Left lung (tissue), 10 donors: ENCODE data around the gene RAP1GAP2. TPM values are rescaled to one million over a fixed set of nuclear protein-coding genes. Genes with fewer than 3 reads are reported as not detected.

Source experiments
- ATAC-seq: fragments of 200-7000 bp; cut with Tn5 transposase; one replicate; pipeline ENCODE4 v1.9.1; 2020; ENCODE audit warnings: moderate library complexity
- DNase-seq, 4 donors: peaks; one replicate each; pipeline ENCODE4 v3.0.0-alpha.2; 2013 to 2020
- H3K27ac ChIP-seq, 2 donors: fragments of 200-600 bp; sonication (generic) in 1 of 2; one replicate each; pipeline versions ENCODE4 v1.5.0 to v1.8.0; 2020 to 2021
- H3K27me3 ChIP-seq, 2 donors: fragments of 200-600 bp; sonication (generic) in 1 of 2; one replicate each; pipeline versions ENCODE4 v1.5.0 to v1.8.0; 2020 to 2021
- H3K36me3 ChIP-seq, 2 donors: fragments of 200-600 bp; sonication (generic) in 1 of 2; one replicate each; pipeline versions ENCODE4 v1.5.0 to v1.8.0; 2020 to 2021
- H3K4me1 ChIP-seq, 2 donors: fragments of 200-600 bp; one replicate each; pipeline ENCODE4 v1.8.0; 2021
- H3K4me3 ChIP-seq, 2 donors: fragments of 200-600 bp; sonication (generic) in 1 of 2; one replicate each; pipeline versions ENCODE4 v1.5.0 to v1.8.0; 2020 to 2021; ENCODE audit warnings: mild to moderate bottlenecking in 1 of 2
- H3K9me3 ChIP-seq, 2 donors: fragments of 200-600 bp; sonication (generic) in 1 of 2; one replicate each; pipeline versions ENCODE4 v1.5.0 to v1.8.0; 2020 to 2021
- CTCF ChIP-seq, 2 donors: fragments of 200-600 bp; sonication (generic) in 1 of 2; IDR thresholded peaks; one replicate each; pipeline versions ENCODE4 v1.5.0 to v1.8.0; 2021; ENCODE audit warnings: antibody characterized with exemption in 2 of 2
- intact Hi-C, 2 donors: fragments of 100-400 bp; cut with DNase I; formaldehyde crosslinking; loops; one replicate each; pipeline versions ENCODE4 v1.11.2 to v1.14.2; 2022
- polyA plus RNA-seq, 6 donors: library from polyadenylated mRNA; unstranded; fragments of 120-200 nt; gene quantifications; one replicate each; pipeline ENCODE4 v1.2.1, GENCODE V29; 2013; ENCODE audit not compliant: insufficient read length in 6 of 6
- total RNA-seq, 2 donors: library from RNA; stranded (reverse); fragmentation: NEBNext Ultra II Directional; extraction: Animal tissue kit (Norgen Biotek cat#: 25700); gene quantifications; one replicate each; pipeline ENCODE4 v1.2.1, GENCODE V29; 2021
- donor health status: DM: no; HTN: yes; CAD: no.
- donor health status: DM: no; HTN: no; CAD: no.

Gene RAP1GAP2
- total and polyA plus RNA-seq, 8 donors = 8.0 to 14.5 (median 9.7) TPM

DNA sequence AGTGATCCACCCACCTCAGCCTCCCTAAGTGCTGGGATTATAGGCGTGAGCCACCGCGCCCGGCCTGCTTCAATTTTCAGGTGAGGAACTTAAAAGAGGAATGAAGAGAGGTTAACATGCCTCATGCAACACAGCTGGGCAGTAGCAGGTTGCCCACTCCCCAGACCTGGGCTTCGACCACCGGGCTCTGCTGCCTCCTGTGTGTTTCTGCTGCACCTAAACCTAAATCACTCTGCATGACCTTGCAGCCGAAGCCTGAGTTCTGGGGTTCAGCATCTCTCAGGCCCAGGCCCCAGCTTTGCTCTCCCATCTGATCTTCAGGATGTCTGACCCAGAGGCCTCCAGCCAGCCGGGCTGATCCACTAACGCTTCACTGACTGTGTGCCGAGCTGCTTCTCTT lies 154.6 kb downstream of the RAP1GAP2 start:
- intact Hi-C loops = no loop called here
- DNase-seq = no peak

DNA sequence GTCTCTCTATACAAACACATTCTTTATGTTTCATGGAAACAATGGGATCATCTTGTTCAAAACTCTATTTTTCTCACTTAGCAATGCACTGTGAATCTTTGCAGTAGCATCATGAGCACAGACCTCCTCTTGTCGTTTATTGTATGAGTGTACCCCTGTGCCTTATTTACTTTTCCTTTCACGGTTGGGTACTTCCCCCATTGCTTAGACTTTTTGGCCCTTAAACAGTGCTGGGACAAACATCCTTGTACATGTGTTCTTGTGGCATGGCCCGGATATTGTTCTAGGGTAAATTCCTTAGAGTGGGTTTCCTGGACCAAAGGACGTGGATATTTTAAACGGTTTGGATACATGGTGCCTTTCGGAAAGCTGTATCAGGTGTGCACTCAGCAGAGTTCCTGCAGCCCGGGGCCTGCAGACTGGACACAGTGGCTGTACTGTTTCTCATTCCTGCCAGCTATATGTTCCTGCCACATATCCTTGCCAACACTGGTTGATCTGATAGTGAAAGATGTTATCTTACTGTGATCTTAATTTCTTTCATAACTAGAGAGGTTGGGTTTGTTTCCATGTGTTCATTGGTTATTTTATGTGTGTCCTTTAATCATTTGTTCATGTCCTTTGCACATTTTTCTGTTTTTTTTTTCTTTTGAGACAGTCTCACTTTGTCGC lies 156.1 kb downstream of the RAP1GAP2 start:
- peaks cover 0 to 11% of the 10 kb centered on the region in 2 donors for H3K27me3 ChIP-seq
- no peaks in the 10 kb centered on the region for H3K9me3 ChIP-seq
- ATAC-seq (no peak), DNase-seq (no peak)
- H3K4me3 ChIP-seq = no peak overlapping the region
- no peak for TF ChIP-seq CTCF (IDR thresholded peaks at IDR 0.05)
- H3K4me1 ChIP-seq = peaks cover 0 to 19% of the 10 kb centered on the region in 2 donors
- intact Hi-C loops = no loop called here
- H3K27ac ChIP-seq = no peak overlapping the region
- no peaks in the 10 kb centered on the region for H3K36me3 ChIP-seq

More for the DNA sequence above, 154.6 kb downstream of the RAP1GAP2 start:
- H3K27ac ChIP-seq = no peak overlapping the region
- TF ChIP-seq CTCF (IDR thresholded peaks at IDR 0.05) = no peak
- no peak for ATAC-seq
- no peak overlapping the region for H3K4me3 ChIP-seq
- H3K4me1 ChIP-seq = peaks cover 0 to 11% of the 10 kb centered on the region in 2 donors
- no peaks in the 10 kb centered on the region for H3K9me3 ChIP-seq
- H3K36me3 ChIP-seq = no peaks in the 10 kb centered on the region
- peaks cover 0 to 3% of the 10 kb centered on the region in 2 donors for H3K27me3 ChIP-seq

DNA sequence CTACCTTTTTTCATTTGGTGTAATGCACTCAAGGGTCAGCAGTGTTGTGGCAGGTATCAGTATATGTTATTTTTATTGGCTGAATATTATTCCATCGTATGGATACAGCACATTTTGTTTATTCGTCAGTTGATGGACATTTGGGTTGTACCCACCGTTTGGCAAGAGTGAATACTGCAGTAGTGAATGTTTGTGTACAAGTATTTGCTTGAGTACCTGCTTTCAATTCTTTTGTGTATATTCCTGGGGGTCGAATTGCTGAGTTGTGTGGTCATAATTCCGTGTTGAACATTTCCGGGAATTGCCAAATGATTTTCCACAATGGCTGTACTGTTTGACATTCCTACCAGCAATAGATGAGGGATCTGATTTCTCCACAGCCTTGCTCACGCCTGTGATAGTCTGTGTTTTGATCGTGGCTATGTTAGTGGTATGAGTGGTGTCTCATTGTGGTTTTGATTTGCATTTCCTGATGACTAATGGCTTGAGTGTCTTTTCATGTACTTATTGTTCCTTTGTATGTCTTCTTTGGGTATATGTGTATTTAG lies 158.7 kb downstream of the RAP1GAP2 start:
- TF ChIP-seq CTCF (IDR thresholded peaks at IDR 0.05) = no peak
- no peak for DNase-seq
- H3K36me3 ChIP-seq = no peaks in the 10 kb centered on the region

DNA sequence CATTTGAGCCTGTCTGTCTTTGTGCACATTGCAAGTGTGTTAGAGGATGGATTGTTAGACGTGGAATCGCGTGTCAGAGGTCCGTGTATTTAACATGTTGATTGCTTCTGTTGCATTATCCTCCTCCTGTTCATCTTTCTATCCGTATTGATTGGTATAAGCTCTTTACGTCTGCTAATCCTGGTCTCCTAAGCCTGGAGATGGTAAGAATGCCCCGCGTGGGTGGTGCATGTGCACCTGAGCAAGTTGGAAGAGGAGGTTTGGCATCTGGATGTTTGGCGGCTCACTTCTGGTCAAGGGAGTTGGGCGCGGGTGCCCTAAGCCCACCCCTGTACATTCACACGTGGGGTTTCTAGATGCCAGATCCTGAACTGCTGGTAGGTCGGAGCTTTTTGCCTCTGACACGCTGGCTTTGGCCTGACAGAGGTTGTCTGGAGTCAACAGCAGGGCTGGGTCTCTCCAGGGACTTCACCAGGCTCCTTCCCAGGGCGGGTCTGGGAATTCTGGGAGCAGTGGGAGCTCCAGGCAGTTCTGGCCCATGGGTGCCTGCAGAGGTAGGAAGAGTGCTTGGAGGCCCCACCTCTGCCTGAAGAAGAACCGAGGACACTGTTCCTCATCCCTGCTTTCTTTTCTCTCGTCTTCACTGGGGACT lies 159.8 kb downstream of the RAP1GAP2 start:
- Histone ChIP-seq H3K36me3 (no peaks in the 10 kb centered on the region), H3K27me3 (peaks cover 0 to 11% of the 10 kb centered on the region in 2 donors), H3K27ac (no peak overlapping the region), H3K9me3 (no peaks in the 10 kb centered on the region), H3K4me1 (peaks cover 6 to 25% of the 10 kb centered on the region in 2 donors), H3K4me3 (no peak overlapping the region)
- no peak for ATAC-seq
- DNase-seq = no peak
- no peak for TF ChIP-seq CTCF (IDR thresholded peaks at IDR 0.05)
- intact Hi-C loops = no loop called here

More for the DNA sequence above, 158.7 kb downstream of the RAP1GAP2 start:
- no peak overlapping the region for H3K27ac ChIP-seq
- intact Hi-C loops = no loop called here
- no peaks in the 10 kb centered on the region for H3K9me3 ChIP-seq
- H3K27me3 ChIP-seq = peaks cover 0 to 11% of the 10 kb centered on the region in 2 donors
- H3K4me1 ChIP-seq = peaks cover 0 to 19% of the 10 kb centered on the region in 2 donors
- ATAC-seq = peak; percentile 55
- H3K4me3 ChIP-seq = no peak overlapping the region

DNA sequence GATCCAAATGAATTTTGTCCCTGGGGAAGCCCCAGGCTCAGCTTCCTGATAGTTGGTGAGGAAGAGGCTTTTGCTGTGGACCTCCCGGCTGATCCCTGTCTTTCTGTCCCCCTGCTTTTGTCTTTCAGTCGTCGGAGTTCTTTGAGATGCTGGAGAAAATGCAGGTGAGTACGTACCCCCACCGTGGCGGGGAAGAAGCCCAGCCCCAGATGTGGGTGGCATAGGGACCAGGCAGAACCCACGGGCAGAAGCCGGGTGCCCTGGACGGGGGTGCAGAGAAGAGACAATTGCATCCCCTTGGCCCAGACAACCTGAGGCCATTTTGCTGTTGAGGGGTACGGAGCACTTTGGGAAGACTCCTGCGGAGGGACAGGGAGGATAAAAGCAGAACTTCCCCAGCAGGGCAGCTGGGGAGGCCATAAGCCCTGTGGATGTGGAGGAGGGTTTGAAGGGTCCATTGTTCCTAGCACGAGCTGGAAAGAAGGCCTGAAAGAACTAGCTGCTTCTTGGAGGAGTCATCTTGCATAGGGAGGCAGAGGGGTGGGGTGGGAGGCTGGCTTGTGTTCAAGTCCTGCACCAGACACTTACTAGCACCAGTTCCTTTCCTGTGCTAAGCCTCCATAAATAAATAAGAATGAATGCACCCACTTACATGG lies 161.5 kb downstream of the RAP1GAP2 start:
- DNase-seq (no peak), ATAC-seq (no peak)
- no peaks in the 10 kb centered on the region for H3K9me3 ChIP-seq
- no peak overlapping the region for H3K4me3 ChIP-seq
- intact Hi-C loops = no loop called here
- H3K4me1 ChIP-seq = peaks cover 6 to 25% of the 10 kb centered on the region in 2 donors
- no peak for TF ChIP-seq CTCF (IDR thresholded peaks at IDR 0.05)
- peaks cover 0 to 11% of the 10 kb centered on the region in 2 donors for H3K27me3 ChIP-seq
- H3K27ac ChIP-seq = no peak overlapping the region
- H3K36me3 ChIP-seq = no peaks in the 10 kb centered on the region
